ENCODE measurements around the gene RUNX3.

Gene RUNX3

GRCh38 chr1:24965571-24965930 is 35.5 kb upstream of the RUNX3 start:
- TF ChIP-seq CTCF (IDR thresholded peaks at IDR 0.05; ENCODE audit: insufficient read depth, low read length, poor library complexity, severe bottlenecking): no peak
- TF ChIP-seq EZH2phosphoT487 (conservative IDR thresholded peaks at IDR 0.05; ENCODE audit: low read length): no peak
- no peaks in the 10 kb centered on the region for H3K9me3 ChIP-seq (ENCODE audit: insufficient read depth, low read length)
- no peaks in the 10 kb centered on the region for H3K79me2 ChIP-seq (ENCODE audit: insufficient read depth, low read length)
- no peaks in the 10 kb centered on the region for H3F3A ChIP-seq (ENCODE audit: insufficient read depth)
- 0 out of 2 replicates have a peak overlapping the region, but pooled peaks have one; percentile 15 for H3K27ac ChIP-seq (ENCODE audit: low read depth, low read length)
- no peak overlapping the region for H3K9ac ChIP-seq (ENCODE audit: low read length)
- no peaks in the 10 kb centered on the region for H4K20me1 ChIP-seq (ENCODE audit: low read depth, low read length)
- no peak overlapping the region for H3K4me2 ChIP-seq (ENCODE audit: low read depth, low read length, poor library complexity, severe bottlenecking)
- H3K36me3 ChIP-seq (ENCODE audit: low read length): no peaks in the 10 kb centered on the region
- H3K27me3 ChIP-seq (ENCODE audit: low read length): no peaks in the 10 kb centered on the region
- H3K9me2 ChIP-seq (replicated peaks; ENCODE audit: insufficient read depth, low read length): no peaks in the 10 kb centered on the region
- H3K4me3 ChIP-seq (ENCODE audit: insufficient read depth, low read length, poor library complexity, severe bottlenecking): no peak overlapping the region
- peak overlapping the region; percentile 69 for H2AFZ ChIP-seq (ENCODE audit: low read depth, low read length, severe bottlenecking)

- no peaks in the 10 kb centered on the region for H3K36me3 ChIP-seq (ENCODE audit: low read length)
- no peaks in the 10 kb centered on the region for H3K9me3 ChIP-seq (ENCODE audit: insufficient read depth, low read length)
- H2AFZ ChIP-seq (ENCODE audit: low read depth, low read length, severe bottlenecking): peak overlapping the region; percentile 69
- peak overlapping the region; percentile 28 for H3K4me2 ChIP-seq (ENCODE audit: low read depth, low read length, poor library complexity, severe bottlenecking)
- no peak overlapping the region for H3K4me3 ChIP-seq (ENCODE audit: insufficient read depth, low read length, poor library complexity, severe bottlenecking)
- H3K9ac ChIP-seq (ENCODE audit: low read length): no peak overlapping the region; the same call in 1 of the 2 replicates
- TF ChIP-seq CTCF (IDR thresholded peaks at IDR 0.05; ENCODE audit: insufficient read depth, low read length, poor library complexity, severe bottlenecking) (no peak), EZH2phosphoT487 (conservative IDR thresholded peaks at IDR 0.05; ENCODE audit: low read length) (no peak)
- no peaks in the 10 kb centered on the region for H4K20me1 ChIP-seq (ENCODE audit: low read depth, low read length)
- H3K9me2 ChIP-seq (replicated peaks; ENCODE audit: insufficient read depth, low read length): no peaks in the 10 kb centered on the region
- no peaks in the 10 kb centered on the region for H3K79me2 ChIP-seq (ENCODE audit: insufficient read depth, low read length)
- H3F3A ChIP-seq (ENCODE audit: insufficient read depth): no peaks in the 10 kb centered on the region
- H3K27me3 ChIP-seq (ENCODE audit: low read length): no peaks in the 10 kb centered on the region
- H3K27ac ChIP-seq (ENCODE audit: low read depth, low read length): 0 out of 2 replicates have a peak overlapping the region, but pooled peaks have one; percentile 15
These were observed 34.9 kb upstream of the RUNX3 start for GRCh38 chr1:24964811-24965570.

DNA sequence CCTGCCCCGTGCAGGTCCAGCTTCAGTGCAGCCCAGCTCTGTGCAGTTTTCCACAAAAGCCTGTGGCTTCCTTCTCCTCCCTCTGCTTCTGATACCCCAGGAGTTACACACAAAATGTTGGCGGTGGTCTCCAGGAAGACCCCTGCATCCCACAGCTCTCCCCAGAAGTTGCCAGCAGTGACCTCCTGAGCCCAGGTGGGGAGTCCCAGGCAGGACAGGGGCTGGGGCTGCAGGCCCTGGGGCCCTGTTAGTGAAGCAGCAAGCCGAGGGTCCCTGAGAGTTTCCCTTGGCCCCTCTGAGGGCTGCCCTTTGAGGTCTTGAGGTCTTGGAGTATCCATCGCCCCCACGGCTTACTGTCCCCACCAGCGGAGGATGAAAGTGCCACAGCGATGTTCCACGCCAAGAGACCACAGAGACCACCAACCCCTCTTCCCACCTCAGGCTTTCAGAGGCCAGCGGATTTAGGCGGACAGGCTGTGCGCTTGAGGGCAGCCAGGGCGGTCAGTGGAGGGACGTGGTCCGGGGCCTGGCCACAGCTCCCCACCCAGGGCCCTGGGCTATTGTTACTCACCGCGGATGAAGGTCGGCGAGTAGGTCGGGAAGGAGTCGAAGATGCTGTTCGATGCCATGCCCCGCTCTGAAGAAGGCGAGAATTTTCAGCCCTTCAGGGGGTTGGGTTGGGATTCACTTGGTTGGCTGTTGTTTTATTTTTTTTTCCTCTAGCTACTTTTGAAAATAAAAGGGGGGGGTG is 34.0 kb upstream of the RUNX3 start:
- Histone ChIP-seq H3K9me2 (replicated peaks; ENCODE audit: insufficient read depth, low read length) (no peaks in the 10 kb centered on the region), H3K4me2 (ENCODE audit: low read depth, low read length, poor library complexity, severe bottlenecking) (no peak overlapping the region), H3K27me3 (ENCODE audit: low read length) (no peaks in the 10 kb centered on the region), H4K20me1 (ENCODE audit: low read depth, low read length) (no peaks in the 10 kb centered on the region), H3K79me2 (ENCODE audit: insufficient read depth, low read length) (no peaks in the 10 kb centered on the region), H3K36me3 (ENCODE audit: low read length) (no peaks in the 10 kb centered on the region), H3K9ac (ENCODE audit: low read length) (no peak overlapping the region), H3F3A (ENCODE audit: insufficient read depth) (no peaks in the 10 kb centered on the region), H3K27ac (ENCODE audit: low read depth, low read length) (no peak overlapping the region), H2AFZ (ENCODE audit: low read depth, low read length, severe bottlenecking) (no peak overlapping the region), H3K9me3 (ENCODE audit: insufficient read depth, low read length) (no peaks in the 10 kb centered on the region), H3K4me3 (ENCODE audit: insufficient read depth, low read length, poor library complexity, severe bottlenecking) (no peak overlapping the region)
- no peak for TF ChIP-seq CTCF (IDR thresholded peaks at IDR 0.05; ENCODE audit: insufficient read depth, low read length, poor library complexity, severe bottlenecking)
- TF ChIP-seq EZH2phosphoT487 (conservative IDR thresholded peaks at IDR 0.05; ENCODE audit: low read length): no peak
